T-helper 2 cell (primary cell): ENCODE results near the gene TALDO1.
A peak's percentile ranks its signal among the peaks of the same experiment; 100 is the strongest.

Source experiments
- DNase-seq, 5 experiments: peaks; one replicate each; pipeline versions ENCODE4 v3.0.0 to v3.0.0-alpha.2; 2012 to 2022

TALDO1 gene

DNA sequence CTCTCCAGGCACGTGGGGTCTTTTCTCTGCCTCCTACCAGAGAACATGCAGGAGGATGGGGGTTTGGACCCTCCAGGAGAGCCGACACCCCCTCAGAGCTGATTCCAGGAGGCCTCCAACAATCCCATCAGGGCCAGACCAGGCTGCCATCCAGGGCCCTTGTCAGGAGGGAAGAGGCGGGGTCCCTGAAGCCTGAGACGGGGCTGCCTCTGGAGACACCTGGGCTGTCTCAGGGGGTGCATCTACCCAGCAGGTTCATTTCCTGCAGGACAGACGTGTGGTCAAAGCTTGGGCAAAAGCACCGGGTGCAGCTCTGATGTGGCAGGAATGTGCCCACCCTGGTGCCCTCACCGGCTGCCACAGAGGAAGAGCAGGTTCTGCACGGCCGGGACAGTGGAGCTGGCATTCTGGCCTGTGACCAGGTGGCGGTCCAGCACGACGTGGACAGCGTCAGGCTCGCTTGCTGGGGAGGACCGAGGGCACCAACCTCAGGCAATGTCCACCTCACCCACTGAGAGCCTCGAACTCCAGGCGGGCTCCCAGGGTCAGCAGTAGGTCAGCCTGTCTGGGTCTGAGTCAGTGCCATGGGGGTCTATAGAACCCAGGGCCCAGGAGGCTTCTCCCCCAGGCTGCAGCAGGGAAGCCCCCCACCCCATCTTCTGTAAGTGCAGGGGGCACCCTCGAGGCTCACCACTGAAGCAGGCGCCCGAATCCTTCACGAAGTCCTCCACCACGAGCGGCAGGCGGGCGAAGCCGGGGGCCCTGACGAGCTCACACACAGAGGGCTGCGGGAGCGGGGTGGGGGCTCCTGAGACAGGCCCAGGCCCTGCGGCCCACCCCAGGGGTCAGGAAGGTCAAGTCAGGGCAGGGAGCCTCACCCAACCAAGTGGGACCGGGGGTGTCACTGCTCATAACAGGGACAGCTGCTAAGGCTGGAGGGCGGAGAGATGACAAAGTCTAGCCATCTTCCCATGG is 23.7 kb downstream of the TALDO1 start:
- no peak for DNase-seq

DNA sequence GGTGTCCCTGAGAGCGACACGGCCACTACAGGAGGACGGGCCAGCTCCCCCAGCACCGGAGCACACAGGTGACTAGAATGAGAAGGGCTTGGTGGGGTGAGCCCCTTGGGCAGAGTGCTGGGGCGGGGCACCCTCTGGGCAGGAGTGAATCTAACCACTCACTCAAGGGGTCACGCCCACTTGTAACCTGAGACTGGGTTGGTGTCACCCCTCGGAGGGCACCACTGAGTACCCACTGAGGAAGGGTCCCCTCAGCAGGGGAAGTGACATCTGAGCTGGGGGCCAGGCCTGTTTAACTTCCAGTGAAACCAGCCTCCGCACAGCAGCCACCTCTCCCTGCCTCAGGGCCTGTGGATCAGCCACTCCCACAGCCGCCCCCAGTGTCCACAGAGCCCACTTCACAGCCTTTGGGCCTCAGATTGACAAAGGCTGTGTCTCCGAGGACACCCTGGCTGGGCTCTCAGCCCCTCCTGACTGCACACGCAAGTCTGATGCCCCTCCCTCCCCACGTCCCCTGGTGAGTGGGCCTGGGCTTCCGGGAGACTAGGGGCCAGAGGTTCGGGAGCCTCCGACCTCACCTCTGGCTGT is 24.4 kb downstream of the TALDO1 start:
- no peak for DNase-seq

DNA sequence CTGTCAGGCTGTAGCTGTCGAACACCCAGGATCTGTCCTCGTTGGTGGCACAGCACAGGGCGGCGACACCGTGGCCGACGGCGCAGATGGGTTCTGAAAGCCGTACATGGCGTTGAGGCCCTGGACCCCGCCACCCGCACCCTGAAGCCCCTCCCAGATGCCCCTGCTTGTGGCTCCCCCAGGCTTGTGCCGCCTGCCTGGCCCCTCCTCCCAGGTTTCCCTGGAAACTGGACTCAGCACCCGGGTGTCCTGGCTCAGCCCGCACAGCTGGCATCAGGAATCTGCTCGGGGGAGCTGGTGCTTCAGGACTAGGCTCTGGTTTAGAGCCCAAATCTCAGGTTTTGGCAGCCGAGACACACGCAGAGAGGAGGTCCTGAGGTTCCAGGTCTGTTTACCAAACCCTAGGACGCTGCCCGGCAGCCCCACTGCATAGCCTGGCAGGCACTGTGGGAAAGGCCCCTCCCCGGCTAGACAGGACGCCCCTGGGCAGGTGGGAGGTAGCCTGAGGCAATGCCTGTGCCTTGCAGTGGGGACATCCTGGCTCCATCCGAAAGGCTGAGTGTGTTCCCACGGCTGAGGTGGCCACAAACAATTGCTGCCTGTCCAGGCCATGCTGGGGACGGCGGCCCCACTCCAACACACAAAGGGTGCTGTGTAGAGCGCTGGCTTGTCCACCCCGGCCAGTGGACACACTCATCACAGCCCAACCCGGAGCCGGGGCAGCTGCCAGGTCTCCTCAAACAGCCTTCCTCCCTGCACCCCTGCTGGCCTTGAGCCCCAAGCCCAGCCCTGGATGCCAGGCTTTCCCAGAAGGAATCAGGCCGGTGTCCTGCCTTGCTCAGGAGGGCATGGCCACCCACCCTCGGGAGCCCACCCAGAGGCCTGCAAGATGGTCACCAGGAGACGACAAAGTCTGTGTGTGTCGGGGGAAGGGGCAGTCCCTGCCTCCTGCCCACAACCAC is 25.4 kb downstream of the TALDO1 start:
- DNase-seq: no peak

DNA sequence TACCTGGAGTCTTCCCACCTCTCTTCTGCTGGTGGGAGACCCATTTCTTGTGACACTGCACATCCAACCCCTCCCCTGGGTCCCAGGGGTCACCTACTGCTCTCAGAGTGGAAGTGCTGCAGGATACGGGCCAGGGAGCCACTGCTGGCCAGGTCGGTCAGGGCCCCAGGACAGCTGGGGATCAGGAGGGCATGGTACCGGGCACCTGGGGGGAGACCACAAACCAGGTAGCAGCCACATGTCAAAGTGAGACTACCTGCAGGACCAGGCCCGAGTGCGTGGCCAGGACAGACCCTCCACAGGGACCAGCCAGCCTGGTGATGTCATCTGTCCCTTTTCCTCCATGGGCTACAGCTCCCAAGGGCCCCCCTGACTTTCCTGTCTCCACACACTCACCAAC is 26.2 kb downstream of the TALDO1 start:
- no peak for DNase-seq

DNA sequence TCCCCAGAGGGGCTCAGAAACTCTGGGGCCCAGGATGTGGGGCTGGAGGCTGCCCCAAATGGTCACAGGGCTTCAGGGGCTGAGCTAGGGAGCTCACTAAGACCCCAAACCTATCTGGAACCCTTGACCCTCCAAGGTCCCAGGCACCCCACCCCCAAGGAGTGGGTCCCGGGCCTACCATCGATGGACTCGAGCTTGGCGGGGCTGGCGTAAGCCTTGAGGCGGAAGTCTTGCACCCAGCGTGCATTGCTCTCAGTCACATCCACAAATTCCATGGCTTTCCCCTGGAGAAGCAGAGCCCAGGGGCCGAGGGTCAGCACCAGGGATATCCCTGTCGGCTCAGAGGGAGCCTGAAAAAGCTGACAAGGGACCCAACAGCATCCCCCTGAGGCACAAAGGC is 26.6 kb downstream of the TALDO1 start:
- no peak for DNase-seq

DNA sequence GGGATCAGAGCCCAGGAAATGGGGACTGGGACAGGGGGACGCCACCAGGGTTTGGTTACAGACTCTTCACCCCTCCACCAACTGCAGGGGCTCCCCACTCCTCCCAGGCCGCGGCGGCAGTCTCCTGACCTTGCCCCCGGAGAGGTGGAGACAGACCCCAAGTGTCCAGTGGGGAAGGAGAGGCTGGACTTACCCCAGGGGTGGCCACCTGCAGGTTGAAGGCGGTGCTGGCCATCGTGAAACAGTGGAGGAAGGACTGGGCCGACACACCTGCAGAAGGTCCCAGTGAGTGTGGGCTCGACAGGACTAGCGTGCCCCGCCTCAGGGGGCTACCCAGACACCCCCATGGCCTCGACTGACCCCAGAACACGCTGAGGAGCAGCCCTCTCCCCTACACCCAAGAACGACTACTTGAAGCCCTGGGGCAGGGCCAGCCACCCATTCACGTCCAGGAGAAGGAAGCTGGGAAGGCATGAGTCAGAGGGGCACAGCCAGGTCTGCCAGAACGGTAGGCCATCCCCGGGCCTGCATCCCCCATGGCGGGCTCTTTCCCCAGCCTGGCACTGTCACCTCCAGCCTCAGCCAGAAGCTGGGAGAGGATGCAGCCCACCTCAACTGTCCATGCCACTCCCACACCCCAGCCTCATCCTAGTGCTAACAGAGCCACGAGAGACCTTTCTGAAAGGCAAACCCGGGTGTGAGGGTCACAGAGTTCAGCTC is 27.8 kb downstream of the TALDO1 start:
- no peak for DNase-seq

DNA sequence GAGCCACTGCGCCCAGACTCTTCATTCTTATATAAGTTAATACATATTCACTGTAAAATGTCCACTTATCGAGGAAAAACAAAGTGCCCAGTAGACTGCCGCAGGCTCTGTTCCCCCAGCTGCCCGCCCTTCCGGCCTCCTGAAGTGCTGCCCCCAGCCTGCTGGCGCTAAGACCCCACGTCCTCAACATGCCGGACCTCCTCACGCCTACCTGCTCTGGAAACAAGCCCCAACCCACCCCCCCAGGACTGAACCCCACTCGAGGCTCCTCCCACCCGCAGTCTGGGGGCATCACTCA is 28.9 kb downstream of the TALDO1 start:
- DNase-seq: no peak

DNA sequence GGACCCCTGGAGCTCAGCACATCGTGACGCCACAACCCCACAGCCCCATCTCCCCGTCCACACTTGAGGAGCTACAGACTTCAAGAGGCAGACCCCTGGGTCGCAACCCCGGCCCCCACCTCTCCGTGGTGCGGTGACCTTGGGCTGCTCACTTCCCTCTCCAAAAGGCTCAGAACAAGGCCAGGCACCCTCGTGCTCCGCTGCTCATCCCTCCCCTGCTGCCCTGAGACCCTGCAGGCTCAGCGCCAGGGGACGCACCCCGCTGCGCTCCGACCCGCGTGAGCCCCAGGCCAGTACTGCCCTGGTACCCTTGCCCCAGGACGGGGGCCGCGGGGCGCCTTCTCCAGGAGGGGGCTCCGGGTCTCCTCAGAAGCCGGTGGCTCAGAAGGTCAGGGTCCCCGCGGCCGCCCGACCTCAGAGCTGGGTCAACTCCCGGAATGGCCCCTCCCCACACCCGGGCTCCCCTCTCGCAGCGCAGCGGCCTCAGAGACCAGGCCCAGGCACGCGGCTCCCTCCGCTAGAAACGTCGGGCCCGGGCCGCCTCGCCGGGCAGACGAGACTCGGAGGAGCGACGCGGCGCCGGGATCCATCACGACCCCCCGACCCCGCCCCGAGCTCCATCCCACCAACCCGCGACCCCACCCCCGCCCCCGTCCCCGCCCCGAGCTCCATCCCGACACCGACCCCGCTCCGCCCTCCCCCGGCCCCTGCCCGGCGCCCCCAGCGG is 29.5 kb downstream of the TALDO1 start:
- peak in 2 of 5 experiments; percentile 15 to 60 for DNase-seq

DNA sequence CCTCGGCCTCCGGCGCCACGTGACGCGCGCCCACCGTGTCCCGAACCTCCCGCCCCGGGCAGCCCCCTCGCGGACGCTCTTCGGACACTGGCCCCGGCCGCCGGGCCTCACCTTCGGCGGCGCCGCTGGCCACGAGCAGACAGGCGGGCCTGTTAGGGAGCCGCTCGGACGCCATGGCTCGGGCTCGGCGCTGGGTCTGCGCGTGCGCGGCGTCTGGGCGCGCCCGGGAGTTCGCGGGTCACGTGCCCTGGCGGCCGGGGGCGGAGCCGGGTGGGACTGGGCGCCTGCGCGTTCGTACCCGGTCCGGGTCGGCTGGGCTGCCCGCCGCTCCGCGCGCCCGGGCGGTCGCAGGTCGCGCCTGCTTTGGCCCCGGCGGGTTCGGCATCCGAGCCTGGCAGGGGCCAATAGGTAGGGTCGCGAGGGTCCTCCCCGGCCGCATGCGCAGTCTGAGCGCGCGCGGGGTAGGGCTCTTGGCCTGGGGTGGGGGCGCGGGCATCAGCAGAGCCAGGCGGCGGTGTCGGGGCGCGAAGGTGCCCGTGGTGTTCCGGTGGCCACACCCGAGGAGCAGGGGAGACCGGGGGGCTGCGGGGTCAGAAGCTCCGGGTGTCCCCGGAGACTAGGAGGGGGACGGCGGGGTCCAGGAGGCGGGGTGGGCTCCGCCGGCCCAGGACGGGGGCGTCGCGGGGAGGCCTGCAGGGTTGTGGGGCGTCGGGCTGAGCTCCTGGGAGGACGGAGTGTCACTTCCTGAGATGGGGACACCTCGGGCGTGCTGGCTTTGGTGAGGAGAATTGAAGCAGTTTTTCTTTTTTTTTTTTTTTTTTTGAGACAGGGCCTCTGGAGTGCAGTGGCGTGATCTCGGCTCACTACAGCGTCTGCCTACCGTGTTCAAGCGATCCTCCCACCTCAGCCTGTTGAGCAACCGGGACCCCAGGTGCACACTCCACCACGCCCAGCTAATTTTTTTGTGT is 30.3 kb downstream of the TALDO1 start, which contains the start of gene GATD1:
GATD1 (minus strand) TSS at position 200 of the 968 bp plus-strand sequence; CDS start at position 175, 25 bp downstream.
- peak; percentile 88 to 94 (median 91) for DNase-seq

DNA sequence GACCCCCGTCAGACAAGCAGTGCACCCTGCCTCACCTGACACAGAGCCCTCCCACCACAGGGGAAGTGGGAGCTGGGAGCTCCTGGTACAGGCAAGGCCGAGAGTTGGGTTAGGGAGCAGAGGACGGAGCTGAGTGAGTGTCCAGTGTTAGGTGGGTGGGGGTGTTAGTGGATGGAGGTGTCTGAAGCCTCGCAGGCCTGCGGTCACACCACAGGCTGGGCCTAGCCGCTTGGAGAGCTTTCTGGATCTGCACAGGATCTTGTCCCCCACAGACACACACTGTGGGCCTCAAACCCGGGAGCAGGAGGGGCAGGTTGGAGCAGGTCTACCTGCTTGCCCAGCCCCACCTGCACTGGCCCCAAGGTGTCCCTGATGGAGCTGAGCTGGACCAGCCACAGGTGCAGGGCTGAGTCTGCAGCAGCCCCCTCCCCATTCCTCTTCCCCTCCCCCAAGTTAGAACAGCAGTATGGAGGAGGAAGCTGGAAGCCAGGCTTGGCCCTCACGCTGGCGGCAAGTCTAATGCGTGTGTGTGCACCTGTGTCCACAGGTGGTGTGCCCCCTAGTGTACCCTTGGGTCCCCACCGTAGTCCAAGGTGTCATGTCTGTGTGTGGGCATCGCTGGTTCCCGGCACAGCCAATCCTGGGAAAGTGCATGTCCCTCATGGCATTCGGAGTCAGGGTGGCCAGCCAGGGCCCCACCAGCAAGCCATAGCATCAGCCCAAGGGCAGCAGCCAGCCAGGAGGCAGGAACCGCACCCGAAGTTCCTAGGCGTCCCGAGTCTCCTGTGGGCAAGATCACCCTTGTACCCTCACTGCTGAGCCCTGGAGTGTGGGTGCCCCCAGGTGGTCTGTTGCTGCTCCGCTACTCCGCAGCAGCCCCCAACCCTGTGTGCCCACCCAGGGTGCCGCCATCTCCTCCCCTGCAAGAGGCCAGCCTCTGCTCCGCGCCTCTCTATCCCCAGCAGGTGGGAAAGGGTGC is 32.0 kb downstream of the TALDO1 start:
- DNase-seq: no peak

DNA sequence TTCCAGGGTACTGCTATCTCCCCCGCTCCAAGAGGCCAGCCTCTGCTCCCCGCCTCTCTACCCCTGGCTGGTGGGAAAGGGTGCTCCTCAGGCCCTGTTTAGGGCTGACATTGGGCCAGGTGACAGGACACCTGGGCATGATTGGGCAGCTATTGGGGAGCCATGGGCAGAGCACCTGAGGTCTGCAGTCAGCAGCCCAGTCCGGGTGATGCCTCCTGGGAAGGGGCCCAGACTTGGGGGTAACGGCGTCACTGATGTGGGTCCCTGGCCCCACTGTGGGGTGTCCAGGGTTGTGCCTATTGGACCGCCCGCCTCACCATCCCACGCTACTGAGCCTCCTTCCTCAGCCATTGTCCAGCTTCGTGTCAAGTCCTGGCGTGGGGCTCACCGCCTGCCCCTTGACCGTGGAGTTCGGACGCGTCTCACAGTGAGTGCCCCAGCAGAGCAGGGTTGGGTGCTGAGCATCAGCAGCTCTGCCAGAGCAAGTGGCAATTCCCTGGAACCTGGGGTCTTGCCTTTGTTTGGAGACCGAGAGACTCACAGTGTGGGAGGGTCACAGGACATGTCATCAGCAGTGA is 32.8 kb downstream of the TALDO1 start:
- no peak for DNase-seq

DNA sequence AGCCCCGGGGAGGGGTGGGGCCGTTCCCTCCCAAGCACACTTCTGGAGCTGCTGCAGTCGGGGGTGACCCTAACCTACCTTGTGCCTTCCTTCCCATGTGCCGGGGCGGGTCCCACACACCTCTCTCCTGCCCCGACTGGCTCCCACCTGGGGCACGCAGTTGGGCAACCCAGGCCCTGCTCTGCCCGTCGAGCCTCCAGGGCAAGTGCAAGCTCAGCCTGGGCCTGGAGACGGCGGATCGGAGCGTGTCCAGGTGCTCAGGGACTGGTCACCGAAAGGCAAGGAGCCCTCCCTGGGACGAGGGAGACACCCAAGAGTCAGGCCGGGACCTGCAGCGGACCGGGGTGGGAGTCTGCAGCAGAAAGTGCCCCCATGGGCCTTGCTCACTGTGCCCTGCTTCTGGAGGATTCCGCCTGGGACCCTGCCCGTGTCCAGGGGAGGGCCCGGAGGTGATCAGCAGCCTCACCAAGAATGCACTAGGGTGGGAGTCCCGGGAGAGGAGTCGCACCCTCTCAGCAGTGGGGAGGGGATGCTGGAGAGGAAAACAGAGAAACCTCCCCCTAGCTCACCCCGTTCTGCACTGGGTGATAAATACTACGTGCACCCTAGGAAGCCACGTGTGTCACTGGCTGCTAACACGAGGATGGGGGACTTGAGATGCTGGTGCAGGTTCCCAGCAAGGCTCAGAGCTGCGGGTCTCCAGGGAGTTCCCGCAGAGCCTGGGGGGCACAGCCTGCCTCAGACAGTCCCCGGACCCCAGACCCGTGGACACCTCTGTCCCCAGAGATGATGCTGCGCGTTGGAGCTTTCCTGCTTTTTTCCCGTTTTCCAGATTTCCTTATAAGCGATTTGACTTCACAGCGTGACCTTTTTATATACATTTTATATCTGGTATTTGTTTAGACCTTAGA is 35.3 kb downstream of the TALDO1 start:
- DNase-seq: no peak

DNA sequence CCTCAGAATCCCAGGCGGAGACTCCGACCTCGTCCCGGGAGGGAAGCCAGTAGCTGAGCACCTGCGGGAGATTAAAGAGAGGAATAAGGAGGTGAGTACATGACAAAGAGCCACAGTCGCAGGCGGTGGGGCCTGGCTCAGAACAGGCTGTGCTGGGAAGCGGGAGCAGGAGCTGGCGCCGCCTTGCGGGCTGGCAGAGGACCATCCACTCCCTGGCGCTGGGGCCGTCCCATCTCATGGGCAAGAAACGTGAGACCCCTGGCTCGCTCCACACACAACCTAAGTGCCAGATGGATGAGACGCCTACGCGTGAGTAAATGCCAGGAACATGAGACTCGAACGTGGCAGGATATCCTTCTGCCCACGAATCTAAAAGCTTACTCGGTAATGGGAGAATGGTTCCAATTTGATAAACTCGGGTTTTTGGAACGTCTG is 36.3 kb downstream of the TALDO1 start:
- DNase-seq: no peak

DNA sequence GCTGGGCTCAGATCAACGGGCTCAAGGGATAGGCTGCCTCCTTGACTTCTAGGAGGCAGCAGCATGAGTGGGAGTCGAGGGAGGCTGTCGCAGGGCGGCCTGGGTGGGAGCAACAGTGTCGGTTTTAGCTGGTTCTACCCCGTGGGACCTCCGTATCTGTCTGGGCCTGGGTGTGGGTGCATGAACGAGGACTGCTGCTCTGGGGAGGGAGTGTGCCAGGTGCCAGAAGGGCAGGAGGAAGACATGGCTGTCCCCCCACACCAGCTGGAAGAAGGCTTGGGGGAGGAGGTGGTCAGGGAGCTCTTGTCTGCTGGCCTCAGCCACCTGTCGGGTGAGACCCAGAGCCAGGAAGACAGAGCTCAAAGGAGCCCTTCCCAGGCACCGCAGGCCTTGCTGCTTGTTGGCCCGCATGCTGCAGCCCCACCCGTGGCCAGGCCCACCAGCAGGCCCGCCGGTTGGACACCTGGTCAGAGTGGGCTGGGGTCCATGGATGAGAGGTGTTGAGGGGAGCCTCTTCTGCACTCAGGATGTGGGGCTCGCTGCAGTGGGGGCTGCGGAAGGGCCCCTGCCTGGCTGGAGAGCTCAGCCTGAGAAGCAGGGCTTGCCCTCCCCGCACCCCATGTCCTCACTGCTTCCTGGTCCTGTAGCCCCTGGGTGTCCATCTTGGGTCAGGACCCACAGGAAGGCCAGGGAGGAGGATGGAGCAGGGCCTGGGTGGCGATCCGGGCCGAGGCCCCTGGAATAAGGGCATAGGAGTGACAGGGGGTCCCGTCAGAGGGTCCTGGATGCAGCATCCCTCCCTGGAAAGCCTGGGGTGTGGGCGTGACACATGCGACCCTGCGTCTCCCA is 39.2 kb downstream of the TALDO1 start:
- no peak for DNase-seq

DNA sequence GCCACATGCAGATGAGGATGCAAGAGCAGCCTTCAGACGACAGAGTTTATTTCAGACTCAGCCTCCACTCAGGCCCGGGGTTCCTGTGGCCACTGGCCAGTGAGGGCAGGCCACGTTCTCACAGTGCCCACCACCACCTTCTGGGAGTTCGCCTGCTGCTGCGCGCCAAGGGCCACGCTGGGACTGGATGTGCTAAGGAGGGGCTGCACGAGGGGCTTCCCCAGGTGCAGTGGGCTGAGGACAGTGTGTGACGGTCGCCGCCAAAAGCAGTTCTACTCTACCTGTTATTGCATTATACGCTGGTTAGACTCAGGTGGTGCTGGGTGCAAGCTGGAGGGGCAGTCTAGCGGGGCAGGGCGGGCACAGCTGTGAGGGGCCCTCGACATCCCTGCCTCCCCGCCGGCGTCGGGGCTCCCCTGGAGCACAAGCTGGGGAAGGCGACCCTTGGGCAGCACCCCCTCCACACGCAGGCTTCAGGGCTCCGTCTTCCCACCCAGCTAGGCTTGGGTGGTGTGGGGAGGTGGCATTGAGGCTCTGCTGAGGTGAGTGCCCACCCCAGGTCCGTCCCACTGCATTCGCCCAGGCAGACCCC is 39.9 kb downstream of the TALDO1 start:
- DNase-seq: no peak

DNA sequence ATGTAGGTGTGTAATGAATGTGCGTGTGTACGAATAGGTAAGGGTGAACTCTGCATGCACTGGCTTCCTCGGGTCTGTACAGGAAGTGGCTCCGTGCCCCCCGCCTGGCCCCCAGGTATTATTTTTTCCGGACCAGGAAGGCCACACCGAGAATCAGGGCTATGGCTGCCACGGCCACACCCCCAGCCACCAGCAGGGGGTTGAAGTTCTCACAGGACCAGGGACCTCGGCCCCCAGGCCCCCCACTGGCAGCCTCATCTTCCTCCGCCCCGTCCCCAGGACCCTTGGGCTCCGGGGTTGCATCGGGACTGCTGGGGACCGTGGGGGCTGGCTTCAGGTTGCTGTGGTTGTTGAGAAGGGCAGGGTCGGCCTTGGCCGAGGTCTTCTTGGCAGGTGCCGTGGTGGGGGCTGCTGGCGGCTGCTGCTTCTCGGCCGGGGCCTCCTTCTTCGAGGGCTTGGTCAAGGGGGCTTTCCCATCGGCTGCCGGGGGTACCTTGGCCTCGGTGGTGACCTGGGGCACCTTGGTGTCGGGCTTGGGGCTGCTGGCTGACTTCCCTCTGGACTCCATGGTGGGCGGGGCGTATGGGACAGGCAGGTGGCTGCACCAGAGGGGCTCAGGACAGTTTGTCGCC is 40.9 kb downstream of the TALDO1 start:
- no peak for DNase-seq
